Stimulated activated naive CD8-positive, alpha-beta T cell treated with anti-CD3 and anti-CD28 coated beads, Interleukin-15, Interleukin-2, amounts not matched to agents 100 ng/mL and 50 ng/mL, for 24 hours (primary cell): Measurements from ENCODE around the gene INTS4.
"Not testable (repeated sequence)": the region's sequence is repeated elsewhere in the genome, so short reads cannot be mapped to it uniquely, and the experiment has no call there.

ENCODE experiments used
- H3K27ac Mint-ChIP-seq: one replicate; pipeline ENCODE4 v1.8.0; 2021; ENCODE audit warnings: mild to moderate bottlenecking, mixed read lengths
- H3K27me3 Mint-ChIP-seq: one replicate; pipeline ENCODE4 v1.8.0; 2021; ENCODE audit warnings: mixed read lengths
- H3K36me3 Mint-ChIP-seq: one replicate; pipeline ENCODE4 v1.8.0; 2021; ENCODE audit warnings: low read depth, mixed read lengths
- H3K4me1 Mint-ChIP-seq: one replicate; pipeline ENCODE4 v1.8.0; 2021; ENCODE audit warnings: low read depth, mixed read lengths
- H3K4me3 Mint-ChIP-seq: one replicate; pipeline ENCODE4 v1.8.0; 2021; ENCODE audit warnings: mild to moderate bottlenecking, mixed read lengths
- H3K9me3 Mint-ChIP-seq: one replicate; pipeline ENCODE4 v1.8.0; 2021; ENCODE audit warnings: mixed read lengths

INTS4 gene

DNA sequence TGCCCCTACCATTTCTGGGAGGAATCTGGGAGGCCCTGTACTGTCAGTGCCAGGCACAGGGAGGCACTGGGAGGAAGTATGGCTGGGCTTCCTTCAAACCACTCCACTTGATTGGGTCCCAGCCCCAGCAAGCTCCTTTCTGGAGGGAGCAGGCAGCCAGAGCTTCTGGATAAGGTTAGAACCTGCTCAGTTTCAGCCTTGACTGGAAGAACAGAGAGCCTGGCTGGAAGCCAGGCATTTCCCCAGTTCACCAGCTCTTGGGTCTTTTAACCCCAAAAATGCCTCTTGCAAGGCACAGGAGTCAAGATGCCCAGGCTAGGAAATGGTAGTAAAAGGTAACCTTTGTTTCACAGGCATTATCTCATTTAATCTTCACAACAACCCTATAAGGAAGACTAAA lies 37.6 kb upstream of the INTS4 start:
- no peak overlapping the region for H3K4me3 Mint-ChIP-seq
- no peaks in the 10 kb centered on the region for H3K27me3 Mint-ChIP-seq
- H3K27ac Mint-ChIP-seq: no peak overlapping the region
- no peaks in the 10 kb centered on the region for H3K36me3 Mint-ChIP-seq
- H3K4me1 Mint-ChIP-seq: no peaks in the 10 kb centered on the region
- H3K9me3 Mint-ChIP-seq: peaks cover 4% of the 10 kb centered on the region

DNA sequence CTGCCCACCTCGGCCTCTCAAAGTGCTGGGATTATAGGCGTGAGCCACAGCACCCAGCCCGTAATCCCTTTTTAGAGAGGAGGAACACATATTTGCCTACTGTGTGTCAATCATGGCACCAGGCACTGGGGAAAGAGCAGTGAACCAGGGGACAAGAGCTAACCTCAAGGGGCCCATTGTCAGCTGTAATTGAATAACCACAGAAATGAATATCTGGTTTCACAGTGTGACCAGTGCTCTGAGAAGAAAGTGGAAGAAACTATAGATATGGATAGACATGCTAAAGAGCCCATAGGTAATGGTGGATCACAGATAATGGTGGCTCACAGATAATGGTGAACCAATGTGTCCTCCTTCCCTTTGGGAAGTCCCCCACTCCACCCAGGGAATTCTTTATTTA lies 37.2 kb upstream of the INTS4 start:
- H3K4me3 Mint-ChIP-seq: no peak overlapping the region
- peaks cover 4% of the 10 kb centered on the region for H3K9me3 Mint-ChIP-seq
- no peaks in the 10 kb centered on the region for H3K36me3 Mint-ChIP-seq
- no peaks in the 10 kb centered on the region for H3K27me3 Mint-ChIP-seq
- no peak overlapping the region for H3K27ac Mint-ChIP-seq
- H3K4me1 Mint-ChIP-seq: no peaks in the 10 kb centered on the region

- H3K4me1 Mint-ChIP-seq: no peaks in the 10 kb centered on the region
- no peak overlapping the region for H3K4me3 Mint-ChIP-seq
- no peak overlapping the region for H3K27ac Mint-ChIP-seq
- H3K9me3 Mint-ChIP-seq: peaks cover 4% of the 10 kb centered on the region
- no peaks in the 10 kb centered on the region for H3K27me3 Mint-ChIP-seq
- no peaks in the 10 kb centered on the region for H3K36me3 Mint-ChIP-seq
These were observed 36.2 kb upstream of the INTS4 start for GRCh38 chr11:78030429-78031325.

DNA sequence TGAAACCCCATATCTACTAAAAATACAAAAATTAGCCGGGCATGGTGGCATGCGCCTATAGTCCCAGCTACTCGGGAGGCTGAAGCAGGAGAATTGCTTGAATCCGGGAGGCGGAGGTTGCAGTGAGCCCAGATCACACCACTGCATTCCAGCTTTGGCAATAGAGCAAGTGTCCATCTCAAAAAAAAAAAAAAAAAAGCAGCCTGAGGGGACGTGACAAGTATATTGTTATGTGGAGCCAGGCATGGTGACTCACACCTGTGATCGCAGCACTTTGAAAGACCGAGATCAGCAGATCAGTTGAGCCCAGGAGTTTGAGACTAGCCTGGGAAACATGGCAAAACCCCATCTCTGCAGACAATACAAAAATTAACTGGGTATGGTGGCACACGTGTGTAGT lies 34.0 kb upstream of the INTS4 start:
- H3K4me3 Mint-ChIP-seq, H3K36me3 Mint-ChIP-seq, H3K27me3 Mint-ChIP-seq, H3K27ac Mint-ChIP-seq, H3K9me3 Mint-ChIP-seq, H3K4me1 Mint-ChIP-seq: not testable (repeated sequence)

DNA sequence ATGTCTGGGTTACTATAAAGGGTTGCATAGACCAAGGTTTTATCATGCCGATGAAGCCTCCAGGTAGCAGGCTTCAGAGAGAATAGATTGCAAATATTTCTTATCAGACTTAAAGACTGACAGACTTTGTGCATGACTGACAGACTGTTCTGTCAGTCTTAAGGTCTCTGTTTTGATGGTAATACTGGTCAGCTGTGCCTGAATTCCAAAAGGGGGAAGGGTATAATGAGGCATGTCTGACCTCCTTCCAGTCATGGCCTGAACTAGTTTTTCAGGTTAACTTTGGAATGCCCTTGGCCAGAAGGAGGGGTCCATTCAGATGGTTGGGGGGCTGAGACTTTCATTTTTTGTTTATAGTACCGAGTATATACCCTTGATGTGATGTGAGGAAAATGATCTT lies 33.3 kb upstream of the INTS4 start:
- Mint-ChIP-seq H3K4me3 (no peak overlapping the region), H3K4me1 (peaks cover 1% of the 10 kb centered on the region), H3K36me3 (no peaks in the 10 kb centered on the region), H3K9me3 (peaks cover 4% of the 10 kb centered on the region), H3K27me3 (peaks cover 11% of the 10 kb centered on the region), H3K27ac (no peak overlapping the region)

- peaks cover 3% of the 10 kb centered on the region for H3K4me1 Mint-ChIP-seq
- H3K4me3 Mint-ChIP-seq: no peak overlapping the region
- no peak overlapping the region for H3K27ac Mint-ChIP-seq
- peaks cover 24% of the 10 kb centered on the region for H3K27me3 Mint-ChIP-seq
- H3K9me3 Mint-ChIP-seq: peaks cover 4% of the 10 kb centered on the region
- no peaks in the 10 kb centered on the region for H3K36me3 Mint-ChIP-seq
These were observed 30.9 kb upstream of the INTS4 start for GRCh38 chr11:78025378-78025777.

DNA sequence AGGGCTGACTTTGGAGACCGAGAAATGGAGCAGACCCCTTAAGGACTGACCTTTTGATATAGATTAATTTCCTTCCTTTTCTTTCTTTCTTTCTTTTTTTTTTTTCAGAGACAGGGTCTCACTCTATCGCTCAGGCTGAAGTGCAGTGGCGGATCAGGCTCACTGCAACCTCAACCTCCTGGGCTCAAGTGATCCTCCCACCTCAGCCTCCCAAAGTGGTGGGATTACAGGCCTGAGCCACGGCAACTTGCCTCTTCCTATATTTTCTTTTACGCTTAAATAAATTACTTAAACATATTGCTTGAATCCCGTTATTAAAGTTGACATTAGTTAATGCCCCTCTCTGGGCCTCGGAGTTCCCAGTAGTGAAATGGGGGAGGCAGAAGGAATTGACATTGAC lies 29.0 kb upstream of the INTS4 start:
- Mint-ChIP-seq H3K27ac (no peak overlapping the region), H3K9me3 (peaks cover 4% of the 10 kb centered on the region), H3K4me1 (peaks cover 3% of the 10 kb centered on the region), H3K27me3 (peaks cover 24% of the 10 kb centered on the region), H3K4me3 (no peak overlapping the region), H3K36me3 (no peaks in the 10 kb centered on the region)

- Mint-ChIP-seq H3K27me3 (peaks cover 24% of the 10 kb centered on the region), H3K4me3 (no peak within 1 kb of the TSS), H3K4me1 (peaks cover 3% of the 10 kb centered on the region), H3K27ac (no peak within 1 kb of the TSS), H3K9me3 (peaks cover 2% of the 10 kb centered on the region), H3K36me3 (no peaks in the 10 kb centered on the region)
These were observed 28.2 kb upstream of the INTS4 start, which contains the start of gene KCTD14 for GRCh38 chr11:78022397-78023396. TSS of gene KCTD14 (minus strand) at chr11:78023276. CDS start at chr11:78023249, 27 bp downstream.

- no peaks in the 10 kb centered on the region for H3K36me3 Mint-ChIP-seq
- no peak overlapping the region for H3K27ac Mint-ChIP-seq
- peaks cover 3% of the 10 kb centered on the region for H3K4me1 Mint-ChIP-seq
- no peak overlapping the region for H3K4me3 Mint-ChIP-seq
- no peaks in the 10 kb centered on the region for H3K9me3 Mint-ChIP-seq
- peaks cover 24% of the 10 kb centered on the region for H3K27me3 Mint-ChIP-seq
These were observed 27.1 kb upstream of the INTS4 start for GRCh38 chr11:78021611-78022010.

DNA sequence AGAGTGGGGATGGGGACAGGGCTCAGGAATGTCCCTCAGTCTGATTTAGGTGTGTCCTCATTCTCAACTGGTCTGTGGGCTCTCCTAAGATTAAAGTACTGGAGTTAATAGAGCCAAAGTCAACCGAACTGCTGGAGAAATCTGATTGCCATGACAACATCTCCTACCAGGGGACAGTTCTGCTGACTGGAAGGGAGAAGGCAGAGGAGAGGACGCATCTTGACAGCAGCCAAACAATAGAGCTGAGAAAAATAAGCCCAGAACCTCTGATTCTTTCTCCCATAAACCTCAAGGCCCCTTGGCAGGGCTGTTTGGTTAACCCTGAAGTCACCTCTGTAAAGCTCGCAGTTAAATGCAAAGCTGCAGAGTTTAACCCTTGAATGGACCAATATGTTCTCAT lies 25.8 kb upstream of the INTS4 start:
- no peak overlapping the region for H3K4me3 Mint-ChIP-seq
- no peaks in the 10 kb centered on the region for H3K36me3 Mint-ChIP-seq
- H3K9me3 Mint-ChIP-seq: no peaks in the 10 kb centered on the region
- peaks cover 3% of the 10 kb centered on the region for H3K4me1 Mint-ChIP-seq
- H3K27ac Mint-ChIP-seq: no peak overlapping the region
- H3K27me3 Mint-ChIP-seq: peaks cover 30% of the 10 kb centered on the region

DNA sequence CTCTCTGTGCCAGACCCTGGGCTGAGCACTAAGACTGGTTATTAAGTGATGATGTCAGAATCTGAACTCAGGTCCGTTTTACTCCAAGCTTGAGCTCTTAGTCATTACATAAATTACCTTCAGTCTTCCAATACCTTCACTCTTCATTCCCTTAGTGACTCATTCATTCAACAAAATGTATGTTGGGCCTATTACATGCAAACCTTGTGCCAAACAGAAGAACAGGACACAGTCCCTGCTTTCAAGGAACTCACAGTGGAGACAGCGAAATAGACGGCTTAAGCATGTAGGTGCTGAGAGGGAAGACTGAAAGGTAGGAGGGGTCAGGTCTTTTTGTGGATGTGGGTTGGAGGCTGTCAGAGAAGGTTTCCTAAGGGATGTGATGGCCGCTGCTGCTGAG lies 25.3 kb upstream of the INTS4 start:
- Mint-ChIP-seq H3K27ac (no peak overlapping the region), H3K27me3 (peaks cover 33% of the 10 kb centered on the region), H3K36me3 (no peaks in the 10 kb centered on the region), H3K4me1 (peaks cover 3% of the 10 kb centered on the region), H3K9me3 (no peaks in the 10 kb centered on the region), H3K4me3 (no peak overlapping the region)

- H3K27me3 Mint-ChIP-seq: peaks cover 9% of the 10 kb centered on the region
These were observed 21.4 kb upstream of the INTS4 start for GRCh38 chr11:78015878-78016277.

GRCh38 chr11:78014937-78015520 lies 20.6 kb upstream of the INTS4 start:
- not testable (repeated sequence) for H3K27me3 Mint-ChIP-seq, H3K4me3 Mint-ChIP-seq, H3K4me1 Mint-ChIP-seq, H3K36me3 Mint-ChIP-seq, H3K27ac Mint-ChIP-seq, H3K9me3 Mint-ChIP-seq

More at GRCh38 chr11:78015878-78016277, 21.4 kb upstream of the INTS4 start:
- no peak overlapping the region for H3K27ac Mint-ChIP-seq
- H3K36me3 Mint-ChIP-seq: no peaks in the 10 kb centered on the region
- no peaks in the 10 kb centered on the region for H3K4me1 Mint-ChIP-seq
- H3K9me3 Mint-ChIP-seq: no peaks in the 10 kb centered on the region
- no peak overlapping the region for H3K4me3 Mint-ChIP-seq

DNA sequence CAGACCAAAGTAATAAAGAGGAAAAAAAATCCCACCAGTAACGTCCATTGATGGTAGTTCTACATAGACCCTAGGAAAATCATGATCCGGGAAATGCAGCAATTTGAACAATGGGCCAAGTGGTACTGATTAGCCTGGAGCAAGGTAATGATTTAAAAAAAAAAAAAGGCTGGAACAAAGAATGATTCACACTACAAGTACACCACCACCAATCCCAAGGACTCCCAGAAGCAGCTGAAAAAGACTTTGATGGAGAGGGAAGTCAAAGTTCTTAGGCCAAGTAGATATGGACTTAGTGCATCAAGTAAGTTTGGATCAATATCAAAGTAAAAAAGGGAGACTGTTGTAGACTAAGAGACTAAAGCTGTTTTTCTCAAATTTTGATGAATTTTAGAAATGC lies 16.8 kb upstream of the INTS4 start:
- H3K9me3 Mint-ChIP-seq: no peaks in the 10 kb centered on the region
- H3K27me3 Mint-ChIP-seq: peaks cover 7% of the 10 kb centered on the region
- H3K4me3 Mint-ChIP-seq: no peak overlapping the region
- H3K27ac Mint-ChIP-seq: no peak overlapping the region
- no peaks in the 10 kb centered on the region for H3K36me3 Mint-ChIP-seq
- no peaks in the 10 kb centered on the region for H3K4me1 Mint-ChIP-seq

- no peak overlapping the region for H3K4me3 Mint-ChIP-seq
- no peak overlapping the region for H3K27ac Mint-ChIP-seq
- no peaks in the 10 kb centered on the region for H3K4me1 Mint-ChIP-seq
- H3K9me3 Mint-ChIP-seq: no peaks in the 10 kb centered on the region
- H3K27me3 Mint-ChIP-seq: peaks cover 7% of the 10 kb centered on the region
- H3K36me3 Mint-ChIP-seq: no peaks in the 10 kb centered on the region
These were observed 16.3 kb upstream of the INTS4 start for GRCh38 chr11:78010755-78011154.
